HS-5 (cell line): ENCODE data around the gene SH3RF2.
"Not testable (repeated sequence)": the region's sequence is repeated elsewhere in the genome, so short reads cannot be mapped to it uniquely, and the experiment has no call there.

Experiments
- DNase-seq: peaks from one replicate; pipeline ENCODE4 v3.0.0-alpha.2; 2012; ENCODE audit warnings: low read depth

SH3RF2 gene

GRCh38 chr5:146006470-146007190 is 70.3 kb downstream of the SH3RF2 start:
- no peak for DNase-seq

- DNase-seq, result no peak
Observed at GRCh38 chr5:146007270-146007669, 70.9 kb downstream of the SH3RF2 start.

- DNase-seq, result no peak
Observed at GRCh38 chr5:146007989-146008388, 71.6 kb downstream of the SH3RF2 start.

GRCh38 chr5:146009020-146009419 is 72.6 kb downstream of the SH3RF2 start:
- DNase-seq, result no peak

- not testable (repeated sequence) for DNase-seq
Observed at GRCh38 chr5:146010447-146010846, 74.1 kb downstream of the SH3RF2 start.

- DNase-seq, result no peak
Observed at GRCh38 chr5:146013761-146014160, 77.4 kb downstream of the SH3RF2 start.

- no peak for DNase-seq
Observed at GRCh38 chr5:146015001-146015400, 78.6 kb downstream of the SH3RF2 start.

- DNase-seq, result no peak
Observed at GRCh38 chr5:146016764-146017484, 80.5 kb downstream of the SH3RF2 start.

- DNase-seq, result no peak
Observed at GRCh38 chr5:146018514-146019375, 82.4 kb downstream of the SH3RF2 start.

GRCh38 chr5:146020100-146020499 is 83.7 kb downstream of the SH3RF2 start:
- DNase-seq, result no peak

- DNase-seq, result no peak
Observed at GRCh38 chr5:146024034-146024433, 87.7 kb downstream of the SH3RF2 start.

GRCh38 chr5:146025114-146025680 is 88.8 kb downstream of the SH3RF2 start:
- DNase-seq, result no peak

- no peak for DNase-seq
Observed at GRCh38 chr5:146025681-146026080, 89.3 kb downstream of the SH3RF2 start.

- no peak for DNase-seq
Observed at GRCh38 chr5:146026307-146027010, 90.1 kb downstream of the SH3RF2 start.

GRCh38 chr5:146027751-146028150 is 91.4 kb downstream of the SH3RF2 start:
- DNase-seq, result no peak

GRCh38 chr5:146032911-146033310 is 96.5 kb downstream of the SH3RF2 start:
- DNase-seq, result no peak

- no peak for DNase-seq
Observed at GRCh38 chr5:146034127-146034526, 97.7 kb downstream of the SH3RF2 start.

GRCh38 chr5:146034605-146035004 is 98.2 kb downstream of the SH3RF2 start:
- DNase-seq, result no peak

GRCh38 chr5:146039420-146039819 is 103.0 kb downstream of the SH3RF2 start:
- no peak for DNase-seq

GRCh38 chr5:146040527-146040926 is 104.1 kb downstream of the SH3RF2 start:
- no peak for DNase-seq

- no peak for DNase-seq
Observed at GRCh38 chr5:146041180-146041789, 104.9 kb downstream of the SH3RF2 start.
